Erythroblast (primary cell): ENCODE results near the gene HOXD9.

Experiments used
- GATA1 ChIP-seq: IDR thresholded peaks from 2 replicates; pipeline ENCODE4 v1.6.1; 2011; ENCODE audit warnings: low read depth, mild to moderate bottlenecking, control low read depth, low read length, moderate library complexity
- POLR2A ChIP-seq: IDR thresholded peaks from 2 replicates; pipeline ENCODE4 v1.6.1; 2011; ENCODE audit warnings: mild to moderate bottlenecking, low read length

DNA sequence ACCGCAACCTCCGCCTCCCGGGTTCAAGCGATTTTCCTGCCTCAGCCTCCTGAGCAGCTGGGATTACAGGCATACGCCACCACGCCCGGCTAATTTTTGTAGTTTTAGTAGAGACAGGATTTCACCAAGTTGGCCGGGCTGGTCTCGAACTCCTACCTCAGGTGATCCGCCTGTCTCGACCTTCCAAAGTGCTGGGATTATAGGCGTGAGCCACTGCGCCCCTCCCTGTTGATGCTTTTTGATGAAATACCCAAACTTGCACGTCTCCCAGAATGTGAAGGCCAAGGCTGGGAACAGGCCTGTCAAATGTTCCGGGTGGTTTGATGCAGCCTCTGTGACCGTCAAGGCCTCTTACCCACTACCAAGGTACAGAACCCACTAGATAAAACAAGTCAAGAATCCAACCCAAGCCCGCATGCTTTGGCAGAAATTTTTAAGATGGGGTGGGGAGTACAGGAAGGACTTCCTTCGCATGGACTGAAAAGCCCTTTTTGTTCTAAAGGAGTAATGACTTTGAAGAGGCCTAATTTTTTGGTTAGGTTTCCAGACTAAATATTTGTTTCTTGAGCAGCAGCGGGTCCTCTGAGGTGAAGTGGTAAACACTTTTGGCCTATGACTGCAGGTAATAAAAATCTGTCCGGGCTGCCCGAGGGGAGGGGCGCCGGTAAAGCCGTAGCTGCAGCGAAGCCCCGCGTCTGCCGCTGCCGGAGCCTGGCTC is 35.0 kb upstream of the HOXD9 start:
- no peak for TF ChIP-seq POLR2A
- TF ChIP-seq GATA1 = no peak
